ENCODE data around the gene ZMYND10.

DNA sequence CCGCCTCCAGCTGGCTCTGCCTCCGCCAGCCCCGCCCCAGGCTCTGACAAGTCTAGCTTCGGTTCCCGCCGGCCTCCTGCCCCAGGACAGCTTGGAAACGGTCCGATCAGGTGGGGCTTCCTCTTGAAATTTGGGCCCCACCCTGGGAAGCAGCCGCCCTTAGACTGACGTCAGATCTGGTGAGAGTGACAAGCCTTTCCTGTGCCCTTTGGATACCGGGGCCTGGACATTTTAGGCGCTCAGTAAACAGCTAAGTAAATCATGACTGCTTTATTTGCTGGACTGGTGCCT, 45.9 kb downstream of the ZMYND10 start:
- TF ChIP-seq GABPA (IDR thresholded peaks at IDR 0.05; ENCODE audit: low read depth) (no peak), POLR2AphosphoS5 (IDR thresholded peaks at IDR 0.05; ENCODE audit: low read depth, low read length) (no peak), YY1 (IDR thresholded peaks at IDR 0.05; ENCODE audit: low read depth) (no peak), RCOR1 (IDR thresholded peaks at IDR 0.05; ENCODE audit: low read length) (no peak), EZH2phosphoT487 (IDR thresholded peaks at IDR 0.05; ENCODE audit: borderline replicate concordance, low read depth) (no peak), MXI1 (IDR thresholded peaks at IDR 0.05; ENCODE audit: low read depth, low read length) (no peak), RFX5 (IDR thresholded peaks at IDR 0.05; ENCODE audit: low read length) (no peak)
- TF ChIP-seq, protein P1, sequence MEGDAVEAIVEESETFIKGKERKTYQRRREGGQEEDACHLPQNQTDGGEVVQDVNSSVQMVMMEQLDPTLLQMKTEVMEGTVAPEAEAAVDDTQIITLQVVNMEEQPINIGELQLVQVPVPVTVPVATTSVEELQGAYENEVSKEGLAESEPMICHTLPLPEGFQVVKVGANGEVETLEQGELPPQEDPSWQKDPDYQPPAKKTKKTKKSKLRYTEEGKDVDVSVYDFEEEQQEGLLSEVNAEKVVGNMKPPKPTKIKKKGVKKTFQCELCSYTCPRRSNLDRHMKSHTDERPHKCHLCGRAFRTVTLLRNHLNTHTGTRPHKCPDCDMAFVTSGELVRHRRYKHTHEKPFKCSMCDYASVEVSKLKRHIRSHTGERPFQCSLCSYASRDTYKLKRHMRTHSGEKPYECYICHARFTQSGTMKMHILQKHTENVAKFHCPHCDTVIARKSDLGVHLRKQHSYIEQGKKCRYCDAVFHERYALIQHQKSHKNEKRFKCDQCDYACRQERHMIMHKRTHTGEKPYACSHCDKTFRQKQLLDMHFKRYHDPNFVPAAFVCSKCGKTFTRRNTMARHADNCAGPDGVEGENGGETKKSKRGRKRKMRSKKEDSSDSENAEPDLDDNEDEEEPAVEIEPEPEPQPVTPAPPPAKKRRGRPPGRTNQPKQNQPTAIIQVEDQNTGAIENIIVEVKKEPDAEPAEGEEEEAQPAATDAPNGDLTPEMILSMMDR (IDR thresholded peaks at IDR 0.05), result no peak
- TF ChIP-seq, protein P2, sequence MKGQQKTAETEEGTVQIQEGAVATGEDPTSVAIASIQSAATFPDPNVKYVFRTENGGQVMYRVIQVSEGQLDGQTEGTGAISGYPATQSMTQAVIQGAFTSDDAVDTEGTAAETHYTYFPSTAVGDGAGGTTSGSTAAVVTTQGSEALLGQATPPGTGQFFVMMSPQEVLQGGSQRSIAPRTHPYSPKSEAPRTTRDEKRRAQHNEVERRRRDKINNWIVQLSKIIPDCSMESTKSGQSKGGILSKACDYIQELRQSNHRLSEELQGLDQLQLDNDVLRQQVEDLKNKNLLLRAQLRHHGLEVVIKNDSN (IDR thresholded peaks at IDR 0.05; ENCODE audit: borderline replicate concordance, low read depth), result no peak

Data from SK-N-SH (cell line).